Measurements from ENCODE around the gene PACRG.

GRCh38 chr6:163136681-163137397 lies 409.1 kb downstream of the PACRG start:
- TF ChIP-seq MAX (IDR thresholded peaks at IDR 0.05), result no peak
- TF ChIP-seq RAD21 (IDR thresholded peaks at IDR 0.05; ENCODE audit: low read depth), result no peak
- no peak for TF ChIP-seq TEAD4 (IDR thresholded peaks at IDR 0.05)

Data from Ishikawa (cell line).